ENCODE data around the gene GFOD1. TPM values are rescaled to one million over a fixed set of nuclear protein-coding genes. Genes with fewer than 3 reads are reported as not detected.

Gene GFOD1
- polyA plus RNA-seq, 1 of the 3 experiments (the other 2 are of a cell fraction), result 1.6 TPM

DNA sequence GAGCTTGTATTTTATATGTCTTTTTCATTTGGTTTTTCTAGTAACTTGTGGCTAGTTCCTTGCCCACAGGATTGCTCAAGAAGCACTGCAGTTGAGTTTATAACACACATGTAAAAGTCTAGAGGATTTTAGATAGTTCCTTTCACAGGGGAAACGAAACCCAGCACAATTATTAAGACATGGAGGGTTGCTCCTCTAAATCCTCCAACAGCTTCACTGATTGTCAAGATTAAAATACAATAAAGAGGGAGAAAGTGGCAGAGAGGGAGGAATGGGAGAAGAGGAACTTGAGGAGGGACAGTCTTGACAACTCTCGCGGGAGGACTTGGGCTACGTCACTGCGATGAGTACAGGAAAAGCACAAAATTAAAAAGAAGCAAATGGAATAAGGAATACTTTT, 149.4 kb downstream of the GFOD1 start:
- no peak for DNase-seq
- H3K4me3 ChIP-seq (ENCODE audit: low read depth in 2 of 2, low read length in 1 of 2), result no peak overlapping the region
- no peaks in the 10 kb centered on the region for H4K20me1 ChIP-seq (ENCODE audit: insufficient read depth)
- H3K4me2 ChIP-seq, result no peak overlapping the region
- POLR2A ChIA-PET, result no interaction called here
- H3K27me3 ChIP-seq (ENCODE audit: insufficient read depth), result no peaks in the 10 kb centered on the region
- H3K27ac ChIP-seq (ENCODE audit: low read depth in 2 of 2, low read length in 1 of 2), result no peak overlapping the region
- peaks cover 0 to 4% of the 10 kb centered on the region in 2 experiments; a peak in 2 of 4 replicates for H3K4me1 ChIP-seq (ENCODE audit: control insufficient read depth in 1 of 2, insufficient read depth in 2 of 2, low read depth in 1 of 2, low read length in 1 of 2)
- CTCF ChIA-PET, result interaction anchor here (0.6 to 3.6 kb wide), 8 partner anchors 188 to 427 kb away, joined by 3 to 18 read pairs (median 4); partner anchors contain the start of gene SIRT5
- no peak overlapping the region for H3K9ac ChIP-seq
- no peak for TF ChIP-seq GATA2 (CRISPR knock-in tag; IDR thresholded peaks at IDR 0.05)
- no peak for TF ChIP-seq ELF1 (IDR thresholded peaks at IDR 0.05)
- TF ChIP-seq, protein P1, sequence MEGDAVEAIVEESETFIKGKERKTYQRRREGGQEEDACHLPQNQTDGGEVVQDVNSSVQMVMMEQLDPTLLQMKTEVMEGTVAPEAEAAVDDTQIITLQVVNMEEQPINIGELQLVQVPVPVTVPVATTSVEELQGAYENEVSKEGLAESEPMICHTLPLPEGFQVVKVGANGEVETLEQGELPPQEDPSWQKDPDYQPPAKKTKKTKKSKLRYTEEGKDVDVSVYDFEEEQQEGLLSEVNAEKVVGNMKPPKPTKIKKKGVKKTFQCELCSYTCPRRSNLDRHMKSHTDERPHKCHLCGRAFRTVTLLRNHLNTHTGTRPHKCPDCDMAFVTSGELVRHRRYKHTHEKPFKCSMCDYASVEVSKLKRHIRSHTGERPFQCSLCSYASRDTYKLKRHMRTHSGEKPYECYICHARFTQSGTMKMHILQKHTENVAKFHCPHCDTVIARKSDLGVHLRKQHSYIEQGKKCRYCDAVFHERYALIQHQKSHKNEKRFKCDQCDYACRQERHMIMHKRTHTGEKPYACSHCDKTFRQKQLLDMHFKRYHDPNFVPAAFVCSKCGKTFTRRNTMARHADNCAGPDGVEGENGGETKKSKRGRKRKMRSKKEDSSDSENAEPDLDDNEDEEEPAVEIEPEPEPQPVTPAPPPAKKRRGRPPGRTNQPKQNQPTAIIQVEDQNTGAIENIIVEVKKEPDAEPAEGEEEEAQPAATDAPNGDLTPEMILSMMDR (IDR thresholded peaks at IDR 0.05), result no peak
- TF ChIP-seq YY1 (IDR thresholded peaks at IDR 0.05; ENCODE audit: low read depth), result no peak
- no peak for TF ChIP-seq POLR2AphosphoS5 (IDR thresholded peaks at IDR 0.05; ENCODE audit: low read depth, low read length)
- TF ChIP-seq, protein P2, sequence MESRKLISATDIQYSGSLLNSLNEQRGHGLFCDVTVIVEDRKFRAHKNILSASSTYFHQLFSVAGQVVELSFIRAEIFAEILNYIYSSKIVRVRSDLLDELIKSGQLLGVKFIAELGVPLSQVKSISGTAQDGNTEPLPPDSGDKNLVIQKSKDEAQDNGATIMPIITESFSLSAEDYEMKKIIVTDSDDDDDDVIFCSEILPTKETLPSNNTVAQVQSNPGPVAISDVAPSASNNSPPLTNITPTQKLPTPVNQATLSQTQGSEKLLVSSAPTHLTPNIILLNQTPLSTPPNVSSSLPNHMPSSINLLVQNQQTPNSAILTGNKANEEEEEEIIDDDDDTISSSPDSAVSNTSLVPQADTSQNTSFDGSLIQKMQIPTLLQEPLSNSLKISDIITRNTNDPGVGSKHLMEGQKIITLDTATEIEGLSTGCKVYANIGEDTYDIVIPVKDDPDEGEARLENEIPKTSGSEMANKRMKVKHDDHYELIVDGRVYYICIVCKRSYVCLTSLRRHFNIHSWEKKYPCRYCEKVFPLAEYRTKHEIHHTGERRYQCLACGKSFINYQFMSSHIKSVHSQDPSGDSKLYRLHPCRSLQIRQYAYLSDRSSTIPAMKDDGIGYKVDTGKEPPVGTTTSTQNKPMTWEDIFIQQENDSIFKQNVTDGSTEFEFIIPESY (IDR thresholded peaks at IDR 0.05; ENCODE audit: borderline replicate concordance, low read depth), result no peak
- TF ChIP-seq JUND (IDR thresholded peaks at IDR 0.05), result no peak
- TF ChIP-seq MEF2A (IDR thresholded peaks at IDR 0.05; ENCODE audit: borderline replicate concordance, low read depth), result no peak
- TF ChIP-seq, protein P3, sequence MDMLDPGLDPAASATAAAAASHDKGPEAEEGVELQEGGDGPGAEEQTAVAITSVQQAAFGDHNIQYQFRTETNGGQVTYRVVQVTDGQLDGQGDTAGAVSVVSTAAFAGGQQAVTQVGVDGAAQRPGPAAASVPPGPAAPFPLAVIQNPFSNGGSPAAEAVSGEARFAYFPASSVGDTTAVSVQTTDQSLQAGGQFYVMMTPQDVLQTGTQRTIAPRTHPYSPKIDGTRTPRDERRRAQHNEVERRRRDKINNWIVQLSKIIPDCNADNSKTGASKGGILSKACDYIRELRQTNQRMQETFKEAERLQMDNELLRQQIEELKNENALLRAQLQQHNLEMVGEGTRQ (IDR thresholded peaks at IDR 0.05; ENCODE audit: borderline replicate concordance, low read depth, low read length), result no peak
- TF ChIP-seq RAD21 (IDR thresholded peaks at IDR 0.05; ENCODE audit: low read length), result no peak
- no peak for TF ChIP-seq GABPA (IDR thresholded peaks at IDR 0.05; ENCODE audit: low read depth)
- TF ChIP-seq MXI1 (IDR thresholded peaks at IDR 0.05; ENCODE audit: low read depth, low read length), result no peak
- TF ChIP-seq, protein P4, sequence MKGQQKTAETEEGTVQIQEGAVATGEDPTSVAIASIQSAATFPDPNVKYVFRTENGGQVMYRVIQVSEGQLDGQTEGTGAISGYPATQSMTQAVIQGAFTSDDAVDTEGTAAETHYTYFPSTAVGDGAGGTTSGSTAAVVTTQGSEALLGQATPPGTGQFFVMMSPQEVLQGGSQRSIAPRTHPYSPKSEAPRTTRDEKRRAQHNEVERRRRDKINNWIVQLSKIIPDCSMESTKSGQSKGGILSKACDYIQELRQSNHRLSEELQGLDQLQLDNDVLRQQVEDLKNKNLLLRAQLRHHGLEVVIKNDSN (IDR thresholded peaks at IDR 0.05; ENCODE audit: borderline replicate concordance, low read depth), result no peak
- TF ChIP-seq, protein P5, sequence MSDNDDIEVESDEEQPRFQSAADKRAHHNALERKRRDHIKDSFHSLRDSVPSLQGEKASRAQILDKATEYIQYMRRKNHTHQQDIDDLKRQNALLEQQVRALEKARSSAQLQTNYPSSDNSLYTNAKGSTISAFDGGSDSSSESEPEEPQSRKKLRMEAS (IDR thresholded peaks at IDR 0.05; ENCODE audit: low read depth), result no peak
- TF ChIP-seq NRF1 (IDR thresholded peaks at IDR 0.05; ENCODE audit: low read depth, low read length), result no peak
- H3K9me3 ChIP-seq, result no peaks in the 10 kb centered on the region
- no peaks in the 10 kb centered on the region for H3K36me3 ChIP-seq (replicated peaks in 1 of 2; ENCODE audit: control insufficient read depth in 1 of 2, insufficient read depth in 2 of 2, low read length in 1 of 2)
- no peaks in the 10 kb centered on the region for H3K79me2 ChIP-seq (ENCODE audit: insufficient read depth)
- WGBS (ENCODE audit: low lambda C conversion rate), result 93% methylated on average over 5 of the region's 5 CpGs
- no peaks in the 10 kb centered on the region for H3K9me2 ChIP-seq
- H2AFZ ChIP-seq (ENCODE audit: low read depth), result no peak overlapping the region
- no peaks in the 10 kb centered on the region for H3F3A ChIP-seq (replicated peaks; ENCODE audit: insufficient read depth)
